WTC11 (cell line): ENCODE data around the gene BTBD1. TPM values are rescaled to one million over a fixed set of nuclear protein-coding genes. Genes with fewer than 3 reads are reported as not detected.

Experiments used
- ATAC-seq: fragments of 200-7000 bp; cut with Tn5 transposase; 2 replicates; pipeline ENCODE4 v1.10.0; 2021; ENCODE audit warnings: mild to moderate bottlenecking, moderate library complexity
- CTCF ChIA-PET: fragments of 300-600 bp; sonication (Branson Sonifier 250); formaldehyde crosslinking; loops from one replicate; lab custom pipeline; 2021; ENCODE audit warnings: antibody characterized with exemption; lab: Charles Lee
- POLR2A ChIA-PET: fragments of 350-600 bp; sonication (Branson Sonifier 250); formaldehyde crosslinking; loops from one replicate; lab custom pipeline; 2021; ENCODE audit warnings: antibody characterized with exemption; lab: Charles Lee
- DNase-seq: peaks from one replicate; pipeline ENCODE4 v3.0.0; 2021; ENCODE audit warnings: low spot score
- H3K27ac Mint-ChIP-seq: 2 replicates; pipeline ENCODE4 v1.8.0; 2021; ENCODE audit warnings: mixed read lengths
- H3K27me3 Mint-ChIP-seq: 2 replicates; pipeline ENCODE4 v1.8.0; 2021; ENCODE audit warnings: low read depth, mild to moderate bottlenecking, moderate library complexity, mixed read lengths
- H3K36me3 Mint-ChIP-seq: 2 replicates; pipeline ENCODE4 v1.8.0; 2021; ENCODE audit warnings: mixed read lengths
- H3K4me1 Mint-ChIP-seq: 2 replicates; pipeline ENCODE4 v1.8.0; 2022; ENCODE audit warnings: mixed read lengths
- H3K4me3 Mint-ChIP-seq: 2 replicates; pipeline ENCODE4 v1.8.0; 2021; ENCODE audit warnings: mild to moderate bottlenecking, moderate library complexity, mixed read lengths
- H3K9me3 Mint-ChIP-seq: 2 replicates; pipeline ENCODE4 v1.8.0; 2021; ENCODE audit warnings: mixed read lengths
- CREB1 ChIP-seq: sonication (generic); formaldehyde crosslinking; IDR thresholded peaks from 2 replicates; pipeline ENCODE4 v1.8.0; 2023; ENCODE audit warnings: mild to moderate bottlenecking, missing genetic modification reagents
- FOXP1 ChIP-seq: sonication (generic); formaldehyde crosslinking; IDR thresholded peaks from 2 replicates; pipeline ENCODE4 v1.8.0; 2022; ENCODE audit warnings: missing genetic modification reagents, mild to moderate bottlenecking, moderate library complexity, borderline replicate concordance
- JUN ChIP-seq: sonication (generic); formaldehyde crosslinking; IDR thresholded peaks from 2 replicates; pipeline ENCODE4 v1.8.0; 2023; ENCODE audit warnings: mild to moderate bottlenecking, missing genetic modification reagents
- PRRX2 ChIP-seq: fragments of 250-450 bp; sonication (Bioruptor Pico); IDR thresholded peaks from 2 replicates; pipeline ENCODE4 v1.8.0; 2021; ENCODE audit warnings: mild to moderate bottlenecking
- RELA ChIP-seq: sonication (generic); formaldehyde crosslinking; IDR thresholded peaks from 2 replicates; pipeline ENCODE4 v1.8.1; 2022; ENCODE audit warnings: missing genetic modification reagents, mild to moderate bottlenecking, borderline replicate concordance
- ZBTB43 ChIP-seq: sonication (generic); formaldehyde crosslinking; IDR thresholded peaks from 2 replicates; pipeline ENCODE4 v1.8.1; 2023; ENCODE audit warnings: mild to moderate bottlenecking, missing genetic modification reagents
- ZNF138 ChIP-seq: sonication (generic); formaldehyde crosslinking; conservative IDR thresholded peaks from 2 replicates; pipeline ENCODE4 v1.8.1; 2022; ENCODE audit warnings: mild to moderate bottlenecking, moderate library complexity, missing genetic modification reagents
- ZSCAN18 ChIP-seq: fragments of 250-450 bp; sonication (Bioruptor Pico); IDR thresholded peaks from 2 replicates; pipeline ENCODE4 v2.1.2; 2022; ENCODE audit warnings: mild to moderate bottlenecking, moderate library complexity
- total RNA-seq: library from RNA; stranded (reverse); gene quantifications from 3 replicates; pipeline ENCODE4 v1.2.3, GENCODE V29; 2021
- TF ChIP-seq, protein P1 (sequence below): sonication (generic); formaldehyde crosslinking; conservative IDR thresholded peaks from 2 replicates; pipeline ENCODE4 v1.8.1; 2023; ENCODE audit warnings: mild to moderate bottlenecking, low read depth, missing genetic modification reagents, moderate library complexity
- TF ChIP-seq, protein P2 (sequence below): sonication (generic); formaldehyde crosslinking; IDR thresholded peaks from 2 replicates; pipeline ENCODE4 v1.8.1; 2023; ENCODE audit warnings: mild to moderate bottlenecking, missing genetic modification reagents, moderate library complexity
- TF ChIP-seq, protein P3 (sequence below): fragments of 250-450 bp; sonication (Bioruptor Pico); conservative IDR thresholded peaks from 2 replicates; pipeline ENCODE4 v1.9.0; 2021; ENCODE audit warnings: mild to moderate bottlenecking
- TF ChIP-seq, protein P4 (sequence below): sonication (generic); formaldehyde crosslinking; IDR thresholded peaks from 2 replicates; pipeline ENCODE4 v1.8.0; 2023; ENCODE audit warnings: missing genetic modification reagents
- TF ChIP-seq, protein P5 (sequence below): fragments of 250-450 bp; sonication (Bioruptor Pico); IDR thresholded peaks from 2 replicates; pipeline ENCODE4 v1.9.0; 2021; ENCODE audit warnings: mild to moderate bottlenecking, borderline replicate concordance

Gene BTBD1
- total RNA-seq, 1 experiment from 2014 or later: 39.6 TPM

- POLR2A ChIA-PET: no interaction called here
- Mint-ChIP-seq H3K27me3 (no peaks in the 10 kb centered on the region), H3K27ac (no peak overlapping the region), H3K4me1 (peaks cover 6% of the 10 kb centered on the region; the same call in 1 of the 2 replicates), H3K36me3 (peaks cover 18% of the 10 kb centered on the region), H3K4me3 (no peak overlapping the region)
- CTCF ChIA-PET: no interaction called here
- no peak for DNase-seq
- TF ChIP-seq ZNF138: no peak
- no peak for TF ChIP-seq PRRX2 (CRISPR knock-in tag)
- TF ChIP-seq, protein P1, sequence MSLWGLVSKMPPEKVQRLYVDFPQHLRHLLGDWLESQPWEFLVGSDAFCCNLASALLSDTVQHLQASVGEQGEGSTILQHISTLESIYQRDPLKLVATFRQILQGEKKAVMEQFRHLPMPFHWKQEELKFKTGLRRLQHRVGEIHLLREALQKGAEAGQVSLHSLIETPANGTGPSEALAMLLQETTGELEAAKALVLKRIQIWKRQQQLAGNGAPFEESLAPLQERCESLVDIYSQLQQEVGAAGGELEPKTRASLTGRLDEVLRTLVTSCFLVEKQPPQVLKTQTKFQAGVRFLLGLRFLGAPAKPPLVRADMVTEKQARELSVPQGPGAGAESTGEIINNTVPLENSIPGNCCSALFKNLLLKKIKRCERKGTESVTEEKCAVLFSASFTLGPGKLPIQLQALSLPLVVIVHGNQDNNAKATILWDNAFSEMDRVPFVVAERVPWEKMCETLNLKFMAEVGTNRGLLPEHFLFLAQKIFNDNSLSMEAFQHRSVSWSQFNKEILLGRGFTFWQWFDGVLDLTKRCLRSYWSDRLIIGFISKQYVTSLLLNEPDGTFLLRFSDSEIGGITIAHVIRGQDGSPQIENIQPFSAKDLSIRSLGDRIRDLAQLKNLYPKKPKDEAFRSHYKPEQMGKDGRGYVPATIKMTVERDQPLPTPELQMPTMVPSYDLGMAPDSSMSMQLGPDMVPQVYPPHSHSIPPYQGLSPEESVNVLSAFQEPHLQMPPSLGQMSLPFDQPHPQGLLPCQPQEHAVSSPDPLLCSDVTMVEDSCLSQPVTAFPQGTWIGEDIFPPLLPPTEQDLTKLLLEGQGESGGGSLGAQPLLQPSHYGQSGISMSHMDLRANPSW (CRISPR knock-in tag): no peak
- TF ChIP-seq, protein P2, sequence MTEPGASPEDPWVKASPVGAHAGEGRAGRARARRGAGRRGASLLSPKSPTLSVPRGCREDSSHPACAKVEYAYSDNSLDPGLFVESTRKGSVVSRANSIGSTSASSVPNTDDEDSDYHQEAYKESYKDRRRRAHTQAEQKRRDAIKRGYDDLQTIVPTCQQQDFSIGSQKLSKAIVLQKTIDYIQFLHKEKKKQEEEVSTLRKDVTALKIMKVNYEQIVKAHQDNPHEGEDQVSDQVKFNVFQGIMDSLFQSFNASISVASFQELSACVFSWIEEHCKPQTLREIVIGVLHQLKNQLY (CRISPR knock-in tag): no peak
- TF ChIP-seq, protein P3, sequence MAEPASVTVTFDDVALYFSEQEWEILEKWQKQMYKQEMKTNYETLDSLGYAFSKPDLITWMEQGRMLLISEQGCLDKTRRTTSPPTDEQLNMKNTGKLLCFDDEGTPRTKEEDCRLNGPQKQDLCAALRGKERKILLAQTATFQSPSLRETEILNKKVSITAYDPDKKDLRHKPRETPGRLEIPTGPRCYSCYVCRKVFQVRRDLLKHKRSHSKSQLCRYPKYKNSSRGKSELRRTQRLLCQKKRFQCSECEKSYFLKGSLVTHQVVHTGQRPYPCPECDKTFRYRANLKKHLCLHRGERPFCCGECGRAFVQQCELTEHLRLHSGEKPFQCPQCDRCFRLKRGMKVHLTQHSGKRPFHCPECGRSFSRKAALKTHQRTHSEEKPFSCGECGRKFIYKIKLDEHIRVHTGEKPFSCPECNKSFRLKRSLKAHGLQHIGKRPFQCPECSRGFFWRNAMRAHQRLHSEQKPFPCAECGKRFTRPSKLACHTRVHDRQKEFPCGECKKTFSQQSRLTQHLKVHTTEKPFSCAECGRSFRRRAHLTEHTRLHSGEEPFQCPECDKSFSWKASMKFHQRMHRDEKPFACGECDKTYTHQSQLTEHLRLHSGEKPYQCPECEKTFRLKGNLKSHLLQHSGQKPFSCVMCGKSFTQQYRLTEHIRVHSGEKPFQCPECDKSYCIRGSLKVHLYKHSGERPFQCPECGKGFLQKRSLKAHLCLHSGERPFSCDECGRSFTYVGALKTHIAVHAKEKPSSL (CRISPR knock-in tag): no peak
- no peak for TF ChIP-seq ZBTB43
- no peak for TF ChIP-seq FOXP1 (CRISPR knock-in tag)
- TF ChIP-seq, protein P4, sequence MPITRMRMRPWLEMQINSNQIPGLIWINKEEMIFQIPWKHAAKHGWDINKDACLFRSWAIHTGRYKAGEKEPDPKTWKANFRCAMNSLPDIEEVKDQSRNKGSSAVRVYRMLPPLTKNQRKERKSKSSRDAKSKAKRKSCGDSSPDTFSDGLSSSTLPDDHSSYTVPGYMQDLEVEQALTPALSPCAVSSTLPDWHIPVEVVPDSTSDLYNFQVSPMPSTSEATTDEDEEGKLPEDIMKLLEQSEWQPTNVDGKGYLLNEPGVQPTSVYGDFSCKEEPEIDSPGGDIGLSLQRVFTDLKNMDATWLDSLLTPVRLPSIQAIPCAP (CRISPR knock-in tag): no peak
- no peak for TF ChIP-seq ZSCAN18 (CRISPR knock-in tag)
- TF ChIP-seq, protein P5, sequence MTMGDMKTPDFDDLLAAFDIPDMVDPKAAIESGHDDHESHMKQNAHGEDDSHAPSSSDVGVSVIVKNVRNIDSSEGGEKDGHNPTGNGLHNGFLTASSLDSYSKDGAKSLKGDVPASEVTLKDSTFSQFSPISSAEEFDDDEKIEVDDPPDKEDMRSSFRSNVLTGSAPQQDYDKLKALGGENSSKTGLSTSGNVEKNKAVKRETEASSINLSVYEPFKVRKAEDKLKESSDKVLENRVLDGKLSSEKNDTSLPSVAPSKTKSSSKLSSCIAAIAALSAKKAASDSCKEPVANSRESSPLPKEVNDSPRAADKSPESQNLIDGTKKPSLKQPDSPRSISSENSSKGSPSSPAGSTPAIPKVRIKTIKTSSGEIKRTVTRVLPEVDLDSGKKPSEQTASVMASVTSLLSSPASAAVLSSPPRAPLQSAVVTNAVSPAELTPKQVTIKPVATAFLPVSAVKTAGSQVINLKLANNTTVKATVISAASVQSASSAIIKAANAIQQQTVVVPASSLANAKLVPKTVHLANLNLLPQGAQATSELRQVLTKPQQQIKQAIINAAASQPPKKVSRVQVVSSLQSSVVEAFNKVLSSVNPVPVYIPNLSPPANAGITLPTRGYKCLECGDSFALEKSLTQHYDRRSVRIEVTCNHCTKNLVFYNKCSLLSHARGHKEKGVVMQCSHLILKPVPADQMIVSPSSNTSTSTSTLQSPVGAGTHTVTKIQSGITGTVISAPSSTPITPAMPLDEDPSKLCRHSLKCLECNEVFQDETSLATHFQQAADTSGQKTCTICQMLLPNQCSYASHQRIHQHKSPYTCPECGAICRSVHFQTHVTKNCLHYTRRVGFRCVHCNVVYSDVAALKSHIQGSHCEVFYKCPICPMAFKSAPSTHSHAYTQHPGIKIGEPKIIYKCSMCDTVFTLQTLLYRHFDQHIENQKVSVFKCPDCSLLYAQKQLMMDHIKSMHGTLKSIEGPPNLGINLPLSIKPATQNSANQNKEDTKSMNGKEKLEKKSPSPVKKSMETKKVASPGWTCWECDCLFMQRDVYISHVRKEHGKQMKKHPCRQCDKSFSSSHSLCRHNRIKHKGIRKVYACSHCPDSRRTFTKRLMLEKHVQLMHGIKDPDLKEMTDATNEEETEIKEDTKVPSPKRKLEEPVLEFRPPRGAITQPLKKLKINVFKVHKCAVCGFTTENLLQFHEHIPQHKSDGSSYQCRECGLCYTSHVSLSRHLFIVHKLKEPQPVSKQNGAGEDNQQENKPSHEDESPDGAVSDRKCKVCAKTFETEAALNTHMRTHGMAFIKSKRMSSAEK (CRISPR knock-in tag): no peak
- TF ChIP-seq JUN (CRISPR knock-in tag): no peak
- no peak for TF ChIP-seq RELA (CRISPR knock-in tag)
- no peak for TF ChIP-seq CREB1 (CRISPR knock-in tag)
- TF ChIP-seq, all 79 proteins: peak for 0
- ATAC-seq: no peak
- H3K9me3 Mint-ChIP-seq: no peaks in the 10 kb centered on the region
These were observed 48.6 kb downstream of the BTBD1 start for GRCh38 chr15:83018436-83018835.
